GM12878 (cell line): ENCODE data around the gene MAPK8. TPM values are rescaled to one million over a fixed set of nuclear protein-coding genes. Genes with fewer than 3 reads are reported as not detected.
A peak's percentile ranks its signal among the peaks of the same experiment; 100 is the strongest.

ENCODE experiments used
- ATAC-seq: fragments of 200-7000 bp; cut with Tn5 transposase; 3 replicates; pipeline ENCODE4 v1.9.1; 2020; ENCODE audit warnings: mild to moderate bottlenecking, moderate library complexity
- BruUV-seq: library from RNA; stranded (reverse); fragments of 400-500 nt; replicated peaks from 2 replicates; lab custom pipeline; 2021; lab: Mats Ljungman, UMichigan
- CTCF ChIA-PET: fragments of 300-600 bp; sonication (Branson Sonifier 250); formaldehyde crosslinking; extraction: SDS; loops from one replicate; lab custom pipeline; 2021; ENCODE audit warnings: inconsistent platforms; lab: Yijun Ruan, JAX
- POLR2A ChIA-PET: fragments of 350-600 bp; formaldehyde crosslinking; extraction: SDS; loops from one replicate; lab custom pipeline; 2021; ENCODE audit warnings: inconsistent platforms; lab: Charles Lee
- RAD21 ChIA-PET: fragments of 300-600 bp; sonication (Branson Sonifier 250); formaldehyde crosslinking; loops from one replicate; lab custom pipeline; 2023; ENCODE audit warnings: antibody characterized with exemption; ENCODE audit not compliant: unreplicated experiment; lab: Charles Lee
- SMC1A ChIA-PET: fragments of 300-600 bp; sonication (Branson Sonifier 250); formaldehyde crosslinking; loops from one replicate; lab custom pipeline; 2023; ENCODE audit not compliant: unreplicated experiment, uncharacterized antibody; lab: Charles Lee
- DNase-seq: peaks from one replicate; pipeline ENCODE4 v3.0.0-alpha.2; 2011; ENCODE audit warnings: low read depth, low spot score
- FAIRE-seq: peaks from 3 replicates; lab custom pipeline; 2011; peaks lifted over from hg19 to GRCh38; lab: Jason Lieb, UNC
- H2AFZ ChIP-seq: 2 replicates; pipeline ENCODE4 v1.6.0; 2011; ENCODE audit warnings: low read depth, low read length, control low read depth; ENCODE audit not compliant: control insufficient read depth
- H3K27ac ChIP-seq: 2 replicates; pipeline ENCODE4 v1.5.1; 2011; ENCODE audit warnings: control low read depth; ENCODE audit not compliant: control insufficient read depth, insufficient read depth
- H3K27me3 ChIP-seq, 2 experiments: replicated peaks in 1 of 2; 2 replicates each; pipeline versions ENCODE4 v1.6.0 to v1.6.1; 2011; ENCODE audit warnings: low read length in 1 of 2; ENCODE audit not compliant: control insufficient read depth in 2 of 2, insufficient read depth in 2 of 2
- H3K36me3 ChIP-seq, 2 experiments: 2 replicates each; pipeline ENCODE4 v1.5.1; 2011; ENCODE audit warnings: low read length in 1 of 2; ENCODE audit not compliant: control insufficient read depth in 2 of 2, insufficient read depth in 2 of 2
- H3K4me1 ChIP-seq: 2 replicates; pipeline ENCODE4 v1.6.1; 2011; ENCODE audit warnings: mild to moderate bottlenecking, low read length, moderate library complexity, mixed read lengths; ENCODE audit not compliant: control insufficient read depth, insufficient read depth
- H3K4me2 ChIP-seq: 2 replicates; pipeline ENCODE4 v1.6.0; 2011; ENCODE audit warnings: control low read depth; ENCODE audit not compliant: control insufficient read depth, insufficient read depth
- H3K4me3 ChIP-seq: fragments of 200-600 bp; sonication (generic); 2 replicates; pipeline ENCODE4 v1.5.1; 2016
- H3K79me2 ChIP-seq: 2 replicates; pipeline ENCODE4 v1.6.0; 2011; ENCODE audit warnings: low read length; ENCODE audit not compliant: control insufficient read depth, insufficient read depth
- H3K9ac ChIP-seq: 2 replicates; pipeline ENCODE4 v1.8.0; 2011; ENCODE audit warnings: low read length, control low read depth, mixed read lengths; ENCODE audit not compliant: control insufficient read depth, insufficient read depth
- H3K9me3 ChIP-seq: replicated peaks from 3 replicates; pipeline ENCODE4 v1.5.1; 2011; ENCODE audit warnings: mild to moderate bottlenecking, low read length; ENCODE audit not compliant: control insufficient read depth, insufficient read depth
- H4K20me1 ChIP-seq: 2 replicates; pipeline ENCODE4 v1.6.0; 2011; ENCODE audit not compliant: control insufficient read depth, insufficient read depth
- CBFB ChIP-seq: IDR thresholded peaks from 2 replicates; pipeline ENCODE4 v1.6.1; 2016; ENCODE audit warnings: antibody characterized with exemption, low read depth
- CBX3 ChIP-seq: fragments of 200-600 bp; sonication (generic); IDR thresholded peaks from 2 replicates; pipeline ENCODE4 v1.6.1; 2016; ENCODE audit warnings: low read depth, borderline replicate concordance
- FOXK2 ChIP-seq: fragments of 450-650 bp; IDR thresholded peaks from 2 replicates; pipeline ENCODE4 v1.6.1; 2017; ENCODE audit warnings: mild to moderate bottlenecking, moderate library complexity
- IKZF1 ChIP-seq: fragments of 450-650 bp; conservative IDR thresholded peaks from 2 replicates; pipeline ENCODE4 v1.6.1; 2017; ENCODE audit warnings: antibody characterized with exemption, mild to moderate bottlenecking
- IKZF2 ChIP-seq, 2 experiments: fragments of 450-650 bp; IDR thresholded peaks; 2 replicates each; pipeline ENCODE4 v1.6.1; 2017; ENCODE audit warnings: mild to moderate bottlenecking in 2 of 2, moderate library complexity in 2 of 2
- MYB ChIP-seq: fragments of 150-350 bp; IDR thresholded peaks from 2 replicates; pipeline ENCODE4 v1.6.1; 2014; ENCODE audit warnings: mild to moderate bottlenecking, low read depth, low read length, borderline replicate concordance
- SMC3 ChIP-seq: IDR thresholded peaks from 2 replicates; pipeline ENCODE4 v1.6.1; 2011; ENCODE audit warnings: low read length, improper control_type of control experiment, borderline replicate concordance
- SREBF1 ChIP-seq: IDR thresholded peaks from 2 replicates; pipeline ENCODE4 v1.6.1; 2012; ENCODE audit warnings: mild to moderate bottlenecking, low read length
- TARDBP ChIP-seq: IDR thresholded peaks from 2 replicates; pipeline ENCODE4 v1.6.1; 2016; ENCODE audit warnings: borderline replicate concordance
- ZBED1 ChIP-seq: IDR thresholded peaks from 2 replicates; pipeline ENCODE4 v1.6.1; 2016; ENCODE audit warnings: borderline replicate concordance
- WGBS: methylation state at CpG from one replicate; pipeline ENCODE4 v1.1.6; 2016; ENCODE audit warnings: low lambda C conversion rate; ENCODE audit not compliant: insufficient replicate concordance, insufficient coverage; ENCODE audit errors: missing lambda C conversion rate; 5-methylcytosine and 5-hydroxymethylcytosine counted together
- in situ Hi-C: fragments of 300-500 bp; cut with MboI; formaldehyde crosslinking; loops from 9 replicates; pipeline ENCODE4 v1.14.3; 2018; ENCODE audit warnings: mixed read lengths
- intact Hi-C: fragments of 100-400 bp; cut with micrococcal nuclease; formaldehyde crosslinking; loops from one replicate; pipeline ENCODE4 v1.14.2; 2022; ENCODE audit not compliant: unreplicated experiment
- polyA plus RNA-seq, 11 experiments: library from polyadenylated mRNA; depleted of rRNA in 4 of 11; unstranded in 6 of 11; stranded (reverse) in 5 of 11; fragments of >200 nt; fragmentation: Nextera tagmentation in 4 of 11; fragmentation: Illumina TruSeq in 1 of 11; extraction: Ambion mirVana in 4 of 11; extraction: Trizol in 1 of 11; gene quantifications; 1 replicate in 1 of 11; 2 replicates in 10 of 11; pipeline versions ENCODE4 v1.2.1 to v1.2.3, GENCODE V29; 2011 to 2016; ENCODE audit warnings: inconsistent platforms in 2 of 11, missing spikeins in 2 of 11, low read depth in 1 of 11
- total RNA-seq, 4 experiments: library from RNA; depleted of rRNA in 3 of 4; stranded (reverse); fragments of >200 nt in 3 of 4; fragmentation: Illumina TruSeq in 1 of 4; extraction: Trizol in 1 of 4; gene quantifications; 2 replicates each; pipeline versions ENCODE4 v1.2.1 to v1.2.3, GENCODE V29; 2013 to 2021
- TF ChIP-seq, protein P1 (sequence below): fragments of 450-650 bp; IDR thresholded peaks from 2 replicates; pipeline ENCODE4 v1.6.1; 2016; ENCODE audit warnings: mild to moderate bottlenecking
- TF ChIP-seq, protein P2 (sequence below): IDR thresholded peaks from 2 replicates; pipeline ENCODE4 v1.6.1; 2011; ENCODE audit warnings: low read depth, low read length, improper control_type of control experiment, borderline replicate concordance
- TF ChIP-seq, protein P3 (sequence below): fragments of 450-650 bp; IDR thresholded peaks from 2 replicates; pipeline ENCODE4 v1.6.1; 2017; ENCODE audit warnings: mild to moderate bottlenecking, moderate library complexity
- TF ChIP-seq, protein P4 (sequence below): IDR thresholded peaks from 2 replicates; pipeline ENCODE4 v1.6.1; 2012; ENCODE audit warnings: low read depth, low read length, improper control_type of control experiment
- TF ChIP-seq, protein P5 (sequence below), 3 experiments: IDR thresholded peaks in 2 of 3; conservative IDR thresholded peaks in 1 of 3; 2 replicates each; pipeline ENCODE4 v1.5.1; 2011; ENCODE audit warnings: low read depth in 3 of 3, low read length in 3 of 3, mild to moderate bottlenecking in 3 of 3, control low read depth in 2 of 3, moderate library complexity in 2 of 3, inconsistent platforms in 1 of 3, mixed read lengths in 1 of 3; ENCODE audit not compliant: control insufficient read depth in 2 of 3, insufficient read depth in 1 of 3; ENCODE audit errors: extremely low read depth in 1 of 3

The MAPK8 gene
- total and polyA plus RNA-seq, 10 of the 15 experiments (the other 5 are each of a cell fraction or from before 2014, with no cell fraction given), result 3.9 to 102 (median 40.0) TPM

DNA sequence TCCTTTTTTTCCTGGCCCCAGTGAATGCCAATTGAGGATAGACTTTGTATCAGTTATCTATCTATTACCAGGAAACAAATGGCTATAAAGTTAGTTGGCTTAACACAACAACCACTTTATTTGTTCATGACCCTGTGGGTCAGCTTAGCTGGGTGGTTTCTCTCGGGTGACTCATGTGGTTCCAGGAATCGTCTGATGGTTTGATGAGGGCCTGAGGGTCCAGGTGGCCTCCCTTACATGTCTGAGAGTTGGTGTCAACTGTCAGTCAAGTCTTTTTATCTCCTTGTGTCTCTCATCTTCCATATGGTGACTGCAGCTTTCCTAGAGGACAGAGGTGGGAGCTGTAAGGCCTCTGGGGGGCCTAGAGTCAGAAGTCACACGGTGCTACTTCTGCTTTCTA lies 15.3 kb upstream of the MAPK8 start:
- FAIRE-seq (no peak), DNase-seq (no peak), ATAC-seq (no peak)
- in situ Hi-C loops, result no loop called here
- Histone ChIP-seq H3K4me1 (peaks cover 27% of the 10 kb centered on the region), H3K27me3 (no peaks in the 10 kb centered on the region), H3K36me3 (no peaks in the 10 kb centered on the region), H3K9me3 (peaks cover 1% of the 10 kb centered on the region; the same call in 2 of the 3 replicates), H3K4me3 (no peak overlapping the region), H3K27ac (no peak overlapping the region), H4K20me1 (no peaks in the 10 kb centered on the region), H2AFZ (peak overlapping the region; percentile 64), H3K79me2 (no peaks in the 10 kb centered on the region), H3K9ac (no peak overlapping the region), H3K4me2 (no peak overlapping the region)
- ChIA-PET SMC1A (interaction anchor here (1.3 to 8.0 kb wide), 7 partner anchors 8 to 75 kb away, joined by 4 to 87 read pairs (median 33); partner anchors contain the start of gene FRMPD2), POLR2A (interaction anchor here (1.7 to 6.7 kb wide), 2 partner anchors 11 to 14 kb away, joined by 10 to 43 read pairs; no protein-coding TSS in a partner anchor), CTCF (interaction anchor here (0.8 to 6.2 kb wide), 13 partner anchors 10 to 952 kb away, joined by 3 to 87 read pairs (median 5); partner anchors contain the start of gene MAPK8), RAD21 (interaction anchor here (2.4 to 5.2 kb wide), 3 partner anchors 10 to 76 kb away, joined by 19 to 45 read pairs (median 31); no protein-coding TSS in a partner anchor)
- intact Hi-C loops, result no loop called here
- no peak for TF ChIP-seq ZBED1
- TF ChIP-seq IKZF1, result 0 out of 2 replicates have a peak, but pooled peaks have one; percentile 21
- no peak for TF ChIP-seq SREBF1
- TF ChIP-seq, protein P1, sequence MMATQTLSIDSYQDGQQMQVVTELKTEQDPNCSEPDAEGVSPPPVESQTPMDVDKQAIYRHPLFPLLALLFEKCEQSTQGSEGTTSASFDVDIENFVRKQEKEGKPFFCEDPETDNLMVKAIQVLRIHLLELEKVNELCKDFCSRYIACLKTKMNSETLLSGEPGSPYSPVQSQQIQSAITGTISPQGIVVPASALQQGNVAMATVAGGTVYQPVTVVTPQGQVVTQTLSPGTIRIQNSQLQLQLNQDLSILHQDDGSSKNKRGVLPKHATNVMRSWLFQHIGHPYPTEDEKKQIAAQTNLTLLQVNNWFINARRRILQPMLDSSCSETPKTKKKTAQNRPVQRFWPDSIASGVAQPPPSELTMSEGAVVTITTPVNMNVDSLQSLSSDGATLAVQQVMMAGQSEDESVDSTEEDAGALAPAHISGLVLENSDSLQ, result peak; percentile 66
- TF ChIP-seq, protein P2, sequence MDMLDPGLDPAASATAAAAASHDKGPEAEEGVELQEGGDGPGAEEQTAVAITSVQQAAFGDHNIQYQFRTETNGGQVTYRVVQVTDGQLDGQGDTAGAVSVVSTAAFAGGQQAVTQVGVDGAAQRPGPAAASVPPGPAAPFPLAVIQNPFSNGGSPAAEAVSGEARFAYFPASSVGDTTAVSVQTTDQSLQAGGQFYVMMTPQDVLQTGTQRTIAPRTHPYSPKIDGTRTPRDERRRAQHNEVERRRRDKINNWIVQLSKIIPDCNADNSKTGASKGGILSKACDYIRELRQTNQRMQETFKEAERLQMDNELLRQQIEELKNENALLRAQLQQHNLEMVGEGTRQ, result no peak; the same call in 1 of the 2 replicates
- no peak for TF ChIP-seq CBFB
- no peak for TF ChIP-seq MYB
- TF ChIP-seq, protein P3, sequence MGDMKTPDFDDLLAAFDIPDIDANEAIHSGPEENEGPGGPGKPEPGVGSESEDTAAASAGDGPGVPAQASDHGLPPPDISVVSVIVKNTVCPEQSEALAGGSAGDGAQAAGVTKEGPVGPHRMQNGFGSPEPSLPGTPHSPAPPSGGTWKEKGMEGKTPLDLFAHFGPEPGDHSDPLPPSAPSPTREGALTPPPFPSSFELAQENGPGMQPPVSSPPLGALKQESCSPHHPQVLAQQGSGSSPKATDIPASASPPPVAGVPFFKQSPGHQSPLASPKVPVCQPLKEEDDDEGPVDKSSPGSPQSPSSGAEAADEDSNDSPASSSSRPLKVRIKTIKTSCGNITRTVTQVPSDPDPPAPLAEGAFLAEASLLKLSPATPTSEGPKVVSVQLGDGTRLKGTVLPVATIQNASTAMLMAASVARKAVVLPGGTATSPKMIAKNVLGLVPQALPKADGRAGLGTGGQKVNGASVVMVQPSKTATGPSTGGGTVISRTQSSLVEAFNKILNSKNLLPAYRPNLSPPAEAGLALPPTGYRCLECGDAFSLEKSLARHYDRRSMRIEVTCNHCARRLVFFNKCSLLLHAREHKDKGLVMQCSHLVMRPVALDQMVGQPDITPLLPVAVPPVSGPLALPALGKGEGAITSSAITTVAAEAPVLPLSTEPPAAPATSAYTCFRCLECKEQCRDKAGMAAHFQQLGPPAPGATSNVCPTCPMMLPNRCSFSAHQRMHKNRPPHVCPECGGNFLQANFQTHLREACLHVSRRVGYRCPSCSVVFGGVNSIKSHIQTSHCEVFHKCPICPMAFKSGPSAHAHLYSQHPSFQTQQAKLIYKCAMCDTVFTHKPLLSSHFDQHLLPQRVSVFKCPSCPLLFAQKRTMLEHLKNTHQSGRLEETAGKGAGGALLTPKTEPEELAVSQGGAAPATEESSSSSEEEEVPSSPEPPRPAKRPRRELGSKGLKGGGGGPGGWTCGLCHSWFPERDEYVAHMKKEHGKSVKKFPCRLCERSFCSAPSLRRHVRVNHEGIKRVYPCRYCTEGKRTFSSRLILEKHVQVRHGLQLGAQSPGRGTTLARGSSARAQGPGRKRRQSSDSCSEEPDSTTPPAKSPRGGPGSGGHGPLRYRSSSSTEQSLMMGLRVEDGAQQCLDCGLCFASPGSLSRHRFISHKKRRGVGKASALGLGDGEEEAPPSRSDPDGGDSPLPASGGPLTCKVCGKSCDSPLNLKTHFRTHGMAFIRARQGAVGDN, result 0 out of 2 replicates have a peak, but pooled peaks have one; percentile 13
- TF ChIP-seq SMC3, result no peak
- no peak for TF ChIP-seq FOXK2
- TF ChIP-seq CBX3, result no peak
- TF ChIP-seq TARDBP, result no peak
- TF ChIP-seq IKZF2 (IDR thresholded peaks at IDR 0.05), result peak in 1 of 2 experiments; percentile 12; a peak in 1 of 4 replicates
- TF ChIP-seq, protein P4, sequence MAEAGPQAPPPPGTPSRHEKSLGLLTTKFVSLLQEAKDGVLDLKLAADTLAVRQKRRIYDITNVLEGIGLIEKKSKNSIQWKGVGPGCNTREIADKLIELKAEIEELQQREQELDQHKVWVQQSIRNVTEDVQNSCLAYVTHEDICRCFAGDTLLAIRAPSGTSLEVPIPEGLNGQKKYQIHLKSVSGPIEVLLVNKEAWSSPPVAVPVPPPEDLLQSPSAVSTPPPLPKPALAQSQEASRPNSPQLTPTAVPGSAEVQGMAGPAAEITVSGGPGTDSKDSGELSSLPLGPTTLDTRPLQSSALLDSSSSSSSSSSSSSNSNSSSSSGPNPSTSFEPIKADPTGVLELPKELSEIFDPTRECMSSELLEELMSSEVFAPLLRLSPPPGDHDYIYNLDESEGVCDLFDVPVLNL, result no peak
- TF ChIP-seq, protein P5, sequence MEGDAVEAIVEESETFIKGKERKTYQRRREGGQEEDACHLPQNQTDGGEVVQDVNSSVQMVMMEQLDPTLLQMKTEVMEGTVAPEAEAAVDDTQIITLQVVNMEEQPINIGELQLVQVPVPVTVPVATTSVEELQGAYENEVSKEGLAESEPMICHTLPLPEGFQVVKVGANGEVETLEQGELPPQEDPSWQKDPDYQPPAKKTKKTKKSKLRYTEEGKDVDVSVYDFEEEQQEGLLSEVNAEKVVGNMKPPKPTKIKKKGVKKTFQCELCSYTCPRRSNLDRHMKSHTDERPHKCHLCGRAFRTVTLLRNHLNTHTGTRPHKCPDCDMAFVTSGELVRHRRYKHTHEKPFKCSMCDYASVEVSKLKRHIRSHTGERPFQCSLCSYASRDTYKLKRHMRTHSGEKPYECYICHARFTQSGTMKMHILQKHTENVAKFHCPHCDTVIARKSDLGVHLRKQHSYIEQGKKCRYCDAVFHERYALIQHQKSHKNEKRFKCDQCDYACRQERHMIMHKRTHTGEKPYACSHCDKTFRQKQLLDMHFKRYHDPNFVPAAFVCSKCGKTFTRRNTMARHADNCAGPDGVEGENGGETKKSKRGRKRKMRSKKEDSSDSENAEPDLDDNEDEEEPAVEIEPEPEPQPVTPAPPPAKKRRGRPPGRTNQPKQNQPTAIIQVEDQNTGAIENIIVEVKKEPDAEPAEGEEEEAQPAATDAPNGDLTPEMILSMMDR (IDR thresholded peaks at IDR 0.05 in 2 of 3, conservative IDR thresholded peaks at IDR 0.05 in 1 of 3; ENCODE audit: control insufficient read depth in 2 of 3, extremely low read depth in 1 of 3, insufficient read depth in 1 of 3, low read depth in 3 of 3, low read length in 3 of 3), result 0 out of 6 replicates have a peak, but pooled peaks of 1 of the 3 experiments have one; percentile 3
- 31% methylated on average over 3 of the region's 3 CpGs for WGBS
- BruUV-seq, result no TSS peak
